ENCODE measurements around the gene CELSR2.

The CELSR2 gene

DNA sequence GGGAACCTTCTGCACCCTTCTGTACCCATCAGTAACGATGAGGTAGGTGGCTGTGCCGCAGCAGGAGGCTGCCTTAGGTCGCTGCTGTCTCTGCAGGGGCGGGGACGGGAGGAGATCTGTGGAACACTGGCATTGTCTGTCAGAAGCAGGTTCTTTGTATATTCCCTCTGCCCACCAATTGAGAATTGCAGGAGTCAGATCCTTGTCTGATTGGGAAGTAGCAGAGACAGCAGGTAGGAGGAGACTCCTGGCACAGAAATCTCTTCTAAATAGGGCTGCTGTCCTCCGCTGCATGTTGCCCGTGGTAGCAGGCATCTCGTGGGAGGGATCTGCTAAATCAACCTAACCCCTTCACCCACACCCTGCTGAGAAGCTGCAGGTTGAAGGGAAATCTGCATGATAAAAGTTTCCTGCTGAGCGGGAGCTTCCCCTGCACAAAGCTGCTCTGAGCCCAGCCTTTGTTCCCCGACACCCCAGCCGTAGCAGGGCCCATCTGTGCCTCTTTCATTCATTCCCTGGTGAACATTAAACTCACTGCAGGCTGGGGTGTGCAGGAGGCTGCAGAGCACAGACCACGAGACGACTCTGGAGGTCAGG lies 19.7 kb upstream of the CELSR2 start:
- DNase-seq (ENCODE audit: insufficient read length, low spot score) (no peak), FAIRE-seq (no peak)
- TF ChIP-seq POU2F2 (IDR thresholded peaks at IDR 0.05; ENCODE audit: low read depth, low read length): no peak
- no peak for TF ChIP-seq TAF1 (IDR thresholded peaks at IDR 0.05; ENCODE audit: low read depth, low read length)
- TF ChIP-seq POLR2A (IDR thresholded peaks at IDR 0.05; ENCODE audit: low read depth, low read length): no peak
- no peak for TF ChIP-seq POLR2AphosphoS5 (IDR thresholded peaks at IDR 0.05; ENCODE audit: low read depth, low read length)
- TF ChIP-seq SPI1 (IDR thresholded peaks at IDR 0.05; ENCODE audit: low read depth, low read length): no peak
- TF ChIP-seq PAX5 (IDR thresholded peaks at IDR 0.05; ENCODE audit: insufficient read depth, low read length, severe bottlenecking): no peak

DNA sequence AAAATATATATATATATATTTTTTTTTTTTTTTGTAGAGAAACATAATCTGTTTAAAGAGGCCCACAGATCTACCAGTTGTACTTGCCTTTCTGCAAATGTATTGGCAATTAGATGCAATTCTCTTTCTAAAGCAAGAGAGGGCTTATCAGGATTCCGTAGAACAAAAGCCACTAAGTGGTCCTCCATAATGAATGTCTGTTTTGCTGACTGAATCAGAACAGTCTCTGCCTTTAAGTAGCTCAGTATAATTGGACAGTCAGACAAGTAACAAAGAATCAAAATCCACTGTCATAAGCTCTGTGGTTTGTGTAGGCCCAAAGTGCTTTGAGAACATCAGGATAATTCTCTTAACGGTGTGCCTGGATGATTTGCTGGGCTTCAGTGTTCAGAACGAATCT lies 18.3 kb upstream of the CELSR2 start:
- no peak for FAIRE-seq
- DNase-seq (ENCODE audit: insufficient read length, low spot score): no peak
- no peak for TF ChIP-seq PAX5 (IDR thresholded peaks at IDR 0.05; ENCODE audit: insufficient read depth, low read length, severe bottlenecking)
- no peak for TF ChIP-seq POLR2A (IDR thresholded peaks at IDR 0.05; ENCODE audit: low read depth, low read length)
- no peak for TF ChIP-seq SPI1 (IDR thresholded peaks at IDR 0.05; ENCODE audit: low read depth, low read length)
- no peak for TF ChIP-seq POU2F2 (IDR thresholded peaks at IDR 0.05; ENCODE audit: low read depth, low read length)
- no peak for TF ChIP-seq POLR2AphosphoS5 (IDR thresholded peaks at IDR 0.05; ENCODE audit: low read depth, low read length)
- no peak for TF ChIP-seq TAF1 (IDR thresholded peaks at IDR 0.05; ENCODE audit: low read depth, low read length)

DNA sequence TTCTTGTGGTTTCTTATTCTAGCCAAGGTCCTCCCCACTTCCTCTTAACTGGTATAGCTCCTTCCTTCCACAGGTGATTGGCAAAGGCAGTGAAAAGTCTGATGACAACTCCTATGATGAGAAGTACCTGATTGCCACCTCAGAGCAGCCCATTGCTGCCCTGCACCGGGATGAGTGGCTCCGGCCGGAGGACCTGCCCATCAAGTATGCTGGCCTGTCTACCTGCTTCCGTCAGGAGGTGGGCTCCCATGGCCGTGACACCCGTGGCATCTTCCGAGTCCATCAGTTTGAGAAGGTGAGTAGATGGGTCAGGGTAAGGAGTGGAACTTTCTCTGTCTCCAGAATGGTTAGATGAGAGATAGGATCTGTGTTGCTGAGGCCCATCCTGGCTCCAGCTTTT lies 14.2 kb upstream of the CELSR2 start:
- DNase-seq (ENCODE audit: insufficient read length, low spot score) (no peak), FAIRE-seq (no peak)
- TF ChIP-seq SPI1 (IDR thresholded peaks at IDR 0.05; ENCODE audit: low read depth, low read length): 0 out of 2 replicates have a peak, but pooled peaks have one; percentile 21
- TF ChIP-seq POLR2AphosphoS5 (IDR thresholded peaks at IDR 0.05; ENCODE audit: low read depth, low read length): no peak

DNA sequence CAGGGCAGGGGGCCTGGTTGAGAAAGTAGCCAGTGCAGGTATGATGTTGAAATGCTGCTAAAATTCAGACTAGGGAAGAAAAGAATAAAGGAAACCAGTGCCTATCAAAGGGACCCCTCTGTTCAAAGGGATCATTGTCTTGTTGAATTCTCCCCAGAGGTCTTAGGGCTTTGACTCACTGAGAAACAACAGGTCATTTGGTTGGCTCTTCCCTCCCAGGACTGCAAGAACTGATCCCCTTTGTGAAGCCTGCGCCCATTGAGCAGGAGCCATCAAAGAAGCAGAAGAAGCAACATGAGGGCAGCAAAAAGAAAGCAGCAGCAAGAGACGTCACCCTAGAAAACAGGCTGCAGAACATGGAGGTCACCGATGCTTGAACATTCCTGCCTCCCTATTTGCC lies 11.8 kb upstream of the CELSR2 start:
- TF ChIP-seq TAF1 (IDR thresholded peaks at IDR 0.05; ENCODE audit: low read depth, low read length): no peak
- no peak for TF ChIP-seq PAX5 (IDR thresholded peaks at IDR 0.05; ENCODE audit: insufficient read depth, low read length, severe bottlenecking)
- TF ChIP-seq POLR2AphosphoS5 (IDR thresholded peaks at IDR 0.05; ENCODE audit: low read depth, low read length): no peak
- TF ChIP-seq POU2F2 (IDR thresholded peaks at IDR 0.05; ENCODE audit: low read depth, low read length): no peak
- no peak for TF ChIP-seq SPI1 (IDR thresholded peaks at IDR 0.05; ENCODE audit: low read depth, low read length)
- TF ChIP-seq POLR2A (IDR thresholded peaks at IDR 0.05; ENCODE audit: low read depth, low read length): no peak
- no peak for FAIRE-seq

DNA sequence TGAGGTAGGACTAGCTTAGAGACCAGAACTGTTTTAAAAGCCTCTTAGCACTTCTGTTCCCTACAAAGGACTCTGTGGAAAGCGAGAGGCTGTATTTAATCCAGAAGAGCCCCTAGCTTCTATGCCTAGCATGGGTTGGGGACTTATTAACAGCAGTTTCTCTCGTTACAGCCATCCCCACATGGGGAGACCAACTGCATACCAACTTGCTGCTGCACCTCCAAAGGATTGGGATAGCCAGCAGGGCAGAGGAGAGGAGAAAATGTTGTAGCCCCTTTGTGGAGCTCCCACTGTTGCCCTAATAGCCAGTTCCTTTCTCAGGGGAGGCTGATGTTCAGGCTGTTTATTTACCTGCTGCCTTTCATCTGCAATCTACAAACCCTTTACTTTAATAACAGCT lies 11.0 kb upstream of the CELSR2 start:
- FAIRE-seq (no peak), DNase-seq (ENCODE audit: insufficient read length, low spot score) (no peak)
- TF ChIP-seq POU2F2 (IDR thresholded peaks at IDR 0.05; ENCODE audit: low read depth, low read length) (no peak), TAF1 (IDR thresholded peaks at IDR 0.05; ENCODE audit: low read depth, low read length) (no peak)

More for the DNA sequence above, 11.8 kb upstream of the CELSR2 start:
- DNase-seq (ENCODE audit: insufficient read length, low spot score): no peak

DNA sequence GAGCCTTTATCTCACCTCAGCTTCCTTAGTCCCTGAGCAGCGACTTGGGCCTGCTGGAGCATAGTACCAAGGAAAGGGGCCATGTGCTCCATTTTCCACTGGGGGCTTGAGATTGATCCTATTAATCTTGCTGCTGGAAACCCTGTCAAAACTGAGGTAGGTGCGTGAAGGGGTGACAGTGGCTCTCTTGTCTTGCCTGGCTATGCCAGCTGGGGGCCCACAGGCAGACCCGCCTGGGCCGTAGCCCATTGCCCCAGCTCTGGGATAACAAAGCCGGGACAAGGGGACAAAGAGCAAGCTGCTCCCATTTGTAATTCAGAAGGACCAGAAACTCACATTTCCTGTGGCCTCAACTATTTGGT lies 10.3 kb upstream of the CELSR2 start:
- FAIRE-seq: no peak
- TF ChIP-seq TAF1 (IDR thresholded peaks at IDR 0.05; ENCODE audit: low read depth, low read length) (no peak), SPI1 (IDR thresholded peaks at IDR 0.05; ENCODE audit: low read depth, low read length) (no peak), POU2F2 (IDR thresholded peaks at IDR 0.05; ENCODE audit: low read depth, low read length) (no peak), POLR2A (IDR thresholded peaks at IDR 0.05; ENCODE audit: low read depth, low read length) (no peak), POLR2AphosphoS5 (IDR thresholded peaks at IDR 0.05; ENCODE audit: low read depth, low read length) (no peak), PAX5 (IDR thresholded peaks at IDR 0.05; ENCODE audit: insufficient read depth, low read length, severe bottlenecking) (no peak)
- DNase-seq (ENCODE audit: insufficient read length, low spot score): no peak

DNA sequence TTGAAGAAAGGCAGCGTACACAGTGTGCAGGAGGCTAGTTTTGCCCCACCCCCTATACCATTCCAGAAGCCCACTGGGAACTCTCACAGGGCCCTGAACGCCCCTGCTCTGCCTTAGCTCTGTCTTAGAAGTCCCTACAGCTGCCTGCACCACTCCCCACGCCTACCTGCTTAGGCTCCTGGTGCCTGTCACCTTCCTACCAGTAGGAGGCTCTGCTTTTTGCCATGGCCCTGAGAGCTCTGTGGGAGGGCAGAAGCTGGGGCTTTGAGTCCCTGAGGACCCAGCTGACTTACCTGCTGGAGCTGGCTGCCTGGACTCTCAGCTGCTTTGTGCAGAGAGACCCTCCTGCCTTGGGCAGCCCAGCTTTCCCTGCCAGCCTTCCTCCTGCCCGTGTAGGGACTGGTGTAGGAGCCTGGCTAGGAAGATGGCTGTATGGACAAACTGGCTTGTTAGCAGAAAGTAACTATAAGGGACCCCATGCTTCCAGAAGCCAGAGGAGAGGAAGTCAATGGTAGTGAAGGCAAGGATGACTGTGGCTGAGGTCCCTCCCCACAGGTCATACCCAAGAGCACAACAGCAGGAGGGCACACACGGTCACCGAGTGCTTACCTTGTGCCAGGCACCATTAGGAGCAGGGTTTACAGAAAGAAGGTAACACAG lies 9.8 kb upstream of the CELSR2 start:
- DNase-seq (ENCODE audit: insufficient read length, low spot score) (no peak), FAIRE-seq (no peak)
- TF ChIP-seq POU2F2 (IDR thresholded peaks at IDR 0.05; ENCODE audit: low read depth, low read length) (no peak), POLR2AphosphoS5 (IDR thresholded peaks at IDR 0.05; ENCODE audit: low read depth, low read length) (no peak), PAX5 (IDR thresholded peaks at IDR 0.05; ENCODE audit: insufficient read depth, low read length, severe bottlenecking) (no peak), SPI1 (IDR thresholded peaks at IDR 0.05; ENCODE audit: low read depth, low read length) (no peak)

DNA sequence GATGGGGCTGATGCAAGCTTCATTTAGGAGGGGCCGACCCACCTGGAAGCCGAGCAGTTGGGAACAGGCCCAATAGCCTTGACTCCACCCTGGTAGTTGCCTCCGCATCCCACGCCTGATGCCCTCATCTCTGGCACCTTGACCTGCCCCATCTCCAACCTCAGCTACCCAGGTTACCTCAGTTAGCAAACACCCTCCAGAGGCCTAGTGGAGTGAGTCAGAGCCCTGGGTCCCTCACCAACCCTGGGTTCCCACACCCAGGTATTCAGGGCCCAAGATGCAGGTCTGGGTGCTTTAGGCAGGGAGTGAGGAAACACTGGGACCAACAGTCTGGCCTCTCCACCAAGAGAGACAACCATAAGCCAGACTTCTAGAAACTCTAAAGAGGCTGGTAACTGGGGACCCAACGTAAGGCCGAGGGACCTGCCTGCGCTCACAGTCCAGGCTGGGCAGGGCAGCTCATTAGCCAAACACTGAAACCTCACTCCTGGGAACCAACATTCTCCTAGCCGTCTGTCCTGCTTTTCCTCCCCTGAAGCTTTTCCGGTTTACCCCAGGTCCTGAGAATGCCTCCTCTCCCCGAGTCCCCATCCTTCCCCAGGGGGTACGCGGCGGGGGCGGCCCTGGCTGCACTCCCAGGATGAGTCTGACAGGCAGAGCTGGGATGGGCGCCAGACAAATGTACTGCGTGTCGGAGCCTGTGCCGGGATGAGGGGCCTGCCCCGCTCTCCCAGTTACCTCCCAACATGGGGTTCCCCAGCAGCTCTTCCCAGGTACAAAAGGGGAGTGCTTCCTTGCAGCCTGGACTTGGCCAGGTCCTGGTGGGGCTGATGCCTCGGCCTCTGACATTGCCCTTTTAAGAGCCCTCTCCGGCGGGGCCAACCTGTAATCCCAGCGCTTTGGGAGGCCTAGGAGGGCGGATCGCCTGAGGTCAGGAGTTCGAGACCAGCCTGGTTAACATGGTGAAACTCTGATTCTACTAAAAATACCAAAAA lies 8.9 kb upstream of the CELSR2 start:
- TF ChIP-seq POU2F2 (IDR thresholded peaks at IDR 0.05; ENCODE audit: low read depth, low read length): no peak
- no peak for TF ChIP-seq PAX5 (IDR thresholded peaks at IDR 0.05; ENCODE audit: insufficient read depth, low read length, severe bottlenecking)
- TF ChIP-seq POLR2A (IDR thresholded peaks at IDR 0.05; ENCODE audit: low read depth, low read length): no peak
- TF ChIP-seq SPI1 (IDR thresholded peaks at IDR 0.05; ENCODE audit: low read depth, low read length): no peak
- no peak for TF ChIP-seq POLR2AphosphoS5 (IDR thresholded peaks at IDR 0.05; ENCODE audit: low read depth, low read length)
- TF ChIP-seq TAF1 (IDR thresholded peaks at IDR 0.05; ENCODE audit: low read depth, low read length): no peak
- DNase-seq (ENCODE audit: insufficient read length, low spot score) (no peak), FAIRE-seq (no peak)

DNA sequence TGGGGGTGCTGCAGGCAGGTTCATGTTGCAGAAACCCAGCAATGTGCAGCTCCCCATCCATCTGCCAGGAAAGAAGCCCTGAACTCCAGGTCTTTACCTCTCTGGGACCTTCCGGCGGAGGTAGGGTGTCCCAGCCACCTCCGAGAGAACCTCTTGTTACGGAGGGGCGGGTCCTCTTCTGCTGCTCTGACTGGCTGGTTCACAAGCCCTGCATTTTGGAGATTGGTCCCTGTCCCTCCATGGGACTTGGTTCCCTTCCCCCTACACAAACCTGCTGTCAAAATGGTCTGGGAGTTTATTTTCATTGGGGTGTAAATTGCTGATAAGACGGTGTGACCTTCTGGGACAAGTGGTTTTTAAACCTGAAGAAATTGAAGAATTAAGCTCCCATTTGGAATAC lies 8.0 kb upstream of the CELSR2 start:
- TF ChIP-seq PAX5 (IDR thresholded peaks at IDR 0.05; ENCODE audit: insufficient read depth, low read length, severe bottlenecking): no peak
- no peak for TF ChIP-seq TAF1 (IDR thresholded peaks at IDR 0.05; ENCODE audit: low read depth, low read length)
- DNase-seq (ENCODE audit: insufficient read length, low spot score) (no peak), FAIRE-seq (no peak)

Data from GM12891 (cell line).